Smooth muscle cell (in vitro differentiated cells): ENCODE measurements around the gene COL28A1. TPM values are rescaled to one million over a fixed set of nuclear protein-coding genes. Genes with fewer than 3 reads are reported as not detected.

Experiments used
- DNase-seq: peaks from one replicate; lab custom pipeline; 2025; ENCODE audit not compliant: unreplicated experiment; lab: John Stamatoyannopoulos, UW
- H2AFZ ChIP-seq: fragments of 200-600 bp; sonication (generic); 2 replicates; pipeline ENCODE4 v1.6.0; 2016; ENCODE audit warnings: antibody characterized with exemption, low read depth, mild to moderate bottlenecking
- H3F3A ChIP-seq: fragments of 200-600 bp; sonication (generic); 2 replicates; pipeline ENCODE4 v1.6.0; 2017; ENCODE audit warnings: antibody characterized with exemption, low read depth
- H3K27ac ChIP-seq: fragments of 200-600 bp; sonication (generic); 2 replicates; pipeline ENCODE4 v1.5.1; 2016; ENCODE audit warnings: low read depth, mild to moderate bottlenecking
- H3K27me3 ChIP-seq: fragments of 200-600 bp; sonication (generic); 2 replicates; pipeline ENCODE4 v1.6.1; 2016; ENCODE audit warnings: low read depth, mild to moderate bottlenecking
- H3K36me3 ChIP-seq: fragments of 200-600 bp; sonication (generic); 2 replicates; pipeline ENCODE4 v1.5.1; 2016; ENCODE audit warnings: low read depth
- H3K4me1 ChIP-seq: fragments of 200-600 bp; sonication (generic); 2 replicates; pipeline ENCODE4 v1.5.1; 2016; ENCODE audit warnings: low read depth
- H3K4me2 ChIP-seq: fragments of 200-600 bp; sonication (generic); 2 replicates; pipeline ENCODE4 v1.6.0; 2016; ENCODE audit warnings: mild to moderate bottlenecking
- H3K4me3 ChIP-seq: fragments of 200-600 bp; sonication (generic); 2 replicates; pipeline ENCODE4 v1.5.1; 2016; ENCODE audit warnings: mild to moderate bottlenecking
- H3K79me2 ChIP-seq: fragments of 200-600 bp; sonication (generic); 2 replicates; pipeline ENCODE4 v1.6.0; 2016; ENCODE audit warnings: low read depth, mild to moderate bottlenecking
- H3K9ac ChIP-seq: fragments of 200-600 bp; sonication (generic); 2 replicates; pipeline ENCODE4 v1.6.0; 2016; ENCODE audit warnings: low read depth
- H3K9me3 ChIP-seq: fragments of 200-600 bp; sonication (generic); replicated peaks from 2 replicates; pipeline ENCODE4 v1.5.1; 2016; ENCODE audit warnings: low read depth
- H4K20me1 ChIP-seq: fragments of 200-600 bp; sonication (generic); 2 replicates; pipeline ENCODE4 v1.6.0; 2016; ENCODE audit warnings: low read depth
- CTCF ChIP-seq: fragments of 200-600 bp; sonication (generic); IDR thresholded peaks from 2 replicates; pipeline ENCODE4 v1.5.1; 2017; ENCODE audit warnings: borderline replicate concordance, mild to moderate bottlenecking, antibody characterized with exemption; ENCODE audit not compliant: insufficient read depth, poor library complexity, severe bottlenecking
- WGBS: methylation state at CpG from one replicate; pipeline ENCODE4 v1.1.7; 2016; ENCODE audit warnings: low lambda C conversion rate; 5-methylcytosine and 5-hydroxymethylcytosine counted together
- polyA plus RNA-seq: library from polyadenylated mRNA; unstranded; fragments of >200 nt; fragmentation: Nextera tagmentation; extraction: Ambion mirVana; gene quantifications from 2 replicates; pipeline ENCODE4 v1.2.1, GENCODE V29; 2016
- total RNA-seq: library from RNA; depleted of rRNA; stranded (reverse); fragments of >200 nt; gene quantifications from 2 replicates; pipeline ENCODE4 v1.2.3, GENCODE V29; 2014

COL28A1 gene
- total and polyA plus RNA-seq, 2 experiments from 2014 or later, result 0.13 TPM; not detected in 1

- TF ChIP-seq CTCF, result no peak
- Histone ChIP-seq H3F3A (no peaks in the 10 kb centered on the region), H3K27ac (no peak overlapping the region), H3K79me2 (no peaks in the 10 kb centered on the region), H3K36me3 (no peaks in the 10 kb centered on the region), H3K9ac (no peak overlapping the region), H3K4me1 (no peaks in the 10 kb centered on the region), H4K20me1 (no peaks in the 10 kb centered on the region), H3K4me2 (no peak overlapping the region), H2AFZ (no peak overlapping the region), H3K9me3 (no peaks in the 10 kb centered on the region), H3K4me3 (no peak overlapping the region), H3K27me3 (no peaks in the 10 kb centered on the region)
- WGBS, result 94% methylated on average over 2 of the region's 2 CpGs
- DNase-seq, result no peak
Measured at GRCh38 chr7:7323921-7324320, 211.8 kb downstream of the COL28A1 start.

- no peak overlapping the region for H3K4me3 ChIP-seq
- H3F3A ChIP-seq, result no peaks in the 10 kb centered on the region
- H3K27ac ChIP-seq, result no peak overlapping the region
- no peaks in the 10 kb centered on the region for H3K36me3 ChIP-seq
- H4K20me1 ChIP-seq, result no peaks in the 10 kb centered on the region
- H3K79me2 ChIP-seq, result no peaks in the 10 kb centered on the region
- TF ChIP-seq CTCF, result no peak
- H3K4me1 ChIP-seq, result no peaks in the 10 kb centered on the region
- H3K4me2 ChIP-seq, result no peak overlapping the region
- no peaks in the 10 kb centered on the region for H3K27me3 ChIP-seq
- H2AFZ ChIP-seq, result no peak overlapping the region
- WGBS, result 66% methylated on average over 6 of the region's 6 CpGs
- no peaks in the 10 kb centered on the region for H3K9me3 ChIP-seq
- no peak for DNase-seq
- no peak overlapping the region for H3K9ac ChIP-seq
Measured at GRCh38 chr7:7323352-7323751, 212.3 kb downstream of the COL28A1 start.

GRCh38 chr7:7321681-7322080 is 214.0 kb downstream of the COL28A1 start:
- H3K36me3 ChIP-seq, result no peaks in the 10 kb centered on the region
- H3K9me3 ChIP-seq, result no peaks in the 10 kb centered on the region
- no peak overlapping the region for H3K9ac ChIP-seq
- no peaks in the 10 kb centered on the region for H3K79me2 ChIP-seq
- H3F3A ChIP-seq, result no peaks in the 10 kb centered on the region
- WGBS, result 59% methylated on average over 5 of the region's 5 CpGs
- no peak overlapping the region for H3K4me2 ChIP-seq
- H3K4me3 ChIP-seq, result no peak overlapping the region
- H3K4me1 ChIP-seq, result no peaks in the 10 kb centered on the region
- H3K27me3 ChIP-seq, result no peaks in the 10 kb centered on the region
- no peak overlapping the region for H3K27ac ChIP-seq
- no peak for TF ChIP-seq CTCF
- DNase-seq, result no peak
- H4K20me1 ChIP-seq, result no peaks in the 10 kb centered on the region
- no peak overlapping the region for H2AFZ ChIP-seq

- Histone ChIP-seq H2AFZ (no peak overlapping the region), H3K4me3 (no peak overlapping the region), H3K9me3 (no peaks in the 10 kb centered on the region), H3K27ac (no peak overlapping the region), H3F3A (no peaks in the 10 kb centered on the region), H3K36me3 (no peaks in the 10 kb centered on the region), H3K4me1 (no peaks in the 10 kb centered on the region), H3K4me2 (no peak overlapping the region), H3K27me3 (no peaks in the 10 kb centered on the region), H4K20me1 (no peaks in the 10 kb centered on the region), H3K79me2 (no peaks in the 10 kb centered on the region), H3K9ac (no peak overlapping the region)
- no peak for DNase-seq
- WGBS, result 100% methylated on average over 1 of the region's 1 CpG
- no peak for TF ChIP-seq CTCF
Measured at GRCh38 chr7:7318601-7319000, 217.1 kb downstream of the COL28A1 start.
